M059J (cell line): Measurements from ENCODE around the gene DCLRE1B. TPM values are rescaled to one million over a fixed set of nuclear protein-coding genes. Genes with fewer than 3 reads are reported as not detected.

Experiments used
- DNase-seq: peaks from one replicate; pipeline ENCODE4 v3.0.0-alpha.2; 2012; ENCODE audit warnings: low read depth
- total RNA-seq: library from RNA; depleted of rRNA; stranded (reverse); fragments of >200 nt; shearing (Covaris generic); gene quantifications from 2 replicates; pipeline ENCODE4 v1.2.3, GENCODE V29; 2014; rRNA removed

The DCLRE1B gene
- 16.9 and 19.2 TPM in 2 replicates for total RNA-seq

DNA sequence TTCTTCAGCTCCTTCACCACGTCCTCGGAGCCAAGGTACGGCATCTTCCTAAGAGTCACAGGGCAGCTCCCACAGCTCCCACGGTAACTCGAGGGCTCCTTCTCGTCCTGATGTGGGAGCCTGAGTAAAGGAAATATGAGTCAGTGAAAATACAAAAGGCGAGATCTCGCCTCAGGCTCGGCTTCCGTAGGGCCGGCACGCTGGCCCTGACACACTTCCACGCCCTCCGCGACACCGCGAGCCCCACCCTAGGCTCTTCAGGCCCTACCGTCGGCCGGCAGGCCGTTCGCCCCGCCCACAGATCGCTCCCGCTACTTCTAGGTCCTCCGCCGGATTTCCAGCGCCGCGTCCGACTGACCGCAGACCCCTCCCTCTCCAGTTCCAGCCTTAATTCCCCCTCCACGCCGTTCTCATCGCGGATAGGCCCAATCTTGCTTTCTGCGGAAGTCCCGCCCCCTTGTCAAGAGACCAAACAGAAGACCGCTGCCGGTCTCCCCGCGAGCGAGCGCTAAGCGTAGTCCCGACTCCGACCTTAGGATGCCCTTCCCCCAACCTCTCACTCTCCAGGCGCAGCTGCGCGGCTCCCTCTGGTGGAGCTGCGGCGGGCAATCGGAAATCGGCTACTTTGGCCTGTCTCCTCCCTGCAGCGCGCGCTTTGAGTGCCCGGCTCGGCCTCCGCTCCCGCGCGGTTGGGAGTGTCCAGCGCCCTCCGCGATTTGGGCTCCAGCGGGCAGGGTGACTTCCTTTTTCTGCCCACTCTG, at the start of gene DCLRE1B, which contains the start of gene AP4B1:
TSS of gene DCLRE1B (plus strand) at position 653 of the 761 bp plus-strand sequence. CDS start 261 bp downstream, outside the sequence.
TSS of gene AP4B1 (minus strand) at position 126 of the 761 bp plus-strand sequence. CDS start at position 44, 82 bp downstream.
- peak; percentile 100 for DNase-seq

DNA sequence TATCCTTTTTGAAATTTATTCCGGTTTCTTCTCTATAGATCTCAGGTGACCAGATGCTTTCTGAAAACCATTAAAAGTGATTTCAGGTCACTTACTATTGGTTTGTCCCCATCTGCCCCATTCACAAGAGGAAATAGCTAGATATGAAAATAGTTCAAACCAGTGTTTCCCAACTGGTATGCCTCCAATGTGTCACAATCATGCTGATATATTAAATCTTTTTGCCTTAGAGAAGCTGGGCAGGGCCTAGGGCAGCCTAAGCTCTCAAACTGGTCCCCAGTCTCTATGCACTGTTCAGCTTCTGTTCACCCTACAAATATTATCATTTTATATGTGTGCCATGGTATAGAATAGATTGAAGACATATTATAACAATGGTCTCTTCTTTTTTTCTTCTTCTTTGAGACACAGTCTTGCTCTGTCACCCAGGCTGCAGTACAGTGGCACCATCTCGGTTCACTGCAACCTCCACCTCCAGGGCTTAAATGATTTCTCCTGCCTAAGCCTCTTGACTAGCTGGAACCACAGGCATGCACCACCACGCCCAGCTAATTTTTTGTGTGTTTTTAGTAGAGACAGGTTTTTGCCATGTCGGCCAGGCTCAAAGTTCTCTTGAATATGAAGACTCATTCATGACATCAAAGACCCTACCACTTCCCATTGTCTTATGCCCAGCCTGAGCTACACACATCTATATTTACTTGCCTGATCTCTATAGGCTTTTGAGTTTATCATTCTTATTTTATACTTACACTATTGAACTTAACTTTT, 49.3 kb upstream of the DCLRE1B start:
- DNase-seq: peak; percentile 13

GRCh38 chr1:113856401-113856790, 48.7 kb upstream of the DCLRE1B start:
- no peak for DNase-seq

GRCh38 chr1:113857776-113858175, 47.4 kb upstream of the DCLRE1B start:
- no peak for DNase-seq

- no peak for DNase-seq
These were observed 46.7 kb upstream of the DCLRE1B start for GRCh38 chr1:113858418-113858817.

- no peak for DNase-seq
These were observed 46.1 kb upstream of the DCLRE1B start for GRCh38 chr1:113858982-113859381.

- no peak for DNase-seq
These were observed 45.5 kb upstream of the DCLRE1B start for GRCh38 chr1:113859478-113860175.

GRCh38 chr1:113860891-113861290, 44.2 kb upstream of the DCLRE1B start:
- DNase-seq: peak; percentile 83

DNA sequence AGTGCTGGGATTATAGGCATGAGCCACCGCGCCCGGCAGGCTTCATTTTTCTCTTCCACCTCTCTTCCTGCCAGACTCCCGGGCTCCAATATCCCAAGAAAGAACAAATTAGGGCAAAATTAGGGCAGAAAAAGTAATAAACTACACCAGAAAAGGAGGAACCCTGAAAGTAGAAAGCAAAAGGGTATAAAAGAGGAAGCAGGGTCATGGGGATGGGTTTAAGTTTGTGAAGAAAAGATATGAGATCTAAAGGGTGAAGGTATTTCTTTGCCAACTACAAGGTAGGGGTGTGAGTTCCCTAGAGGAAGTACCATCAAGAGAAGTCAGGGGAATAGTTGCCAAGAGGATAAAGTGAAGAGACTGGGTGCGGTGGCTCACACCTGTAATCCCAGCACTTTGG, 43.5 kb upstream of the DCLRE1B start:
- DNase-seq: no peak

DNA sequence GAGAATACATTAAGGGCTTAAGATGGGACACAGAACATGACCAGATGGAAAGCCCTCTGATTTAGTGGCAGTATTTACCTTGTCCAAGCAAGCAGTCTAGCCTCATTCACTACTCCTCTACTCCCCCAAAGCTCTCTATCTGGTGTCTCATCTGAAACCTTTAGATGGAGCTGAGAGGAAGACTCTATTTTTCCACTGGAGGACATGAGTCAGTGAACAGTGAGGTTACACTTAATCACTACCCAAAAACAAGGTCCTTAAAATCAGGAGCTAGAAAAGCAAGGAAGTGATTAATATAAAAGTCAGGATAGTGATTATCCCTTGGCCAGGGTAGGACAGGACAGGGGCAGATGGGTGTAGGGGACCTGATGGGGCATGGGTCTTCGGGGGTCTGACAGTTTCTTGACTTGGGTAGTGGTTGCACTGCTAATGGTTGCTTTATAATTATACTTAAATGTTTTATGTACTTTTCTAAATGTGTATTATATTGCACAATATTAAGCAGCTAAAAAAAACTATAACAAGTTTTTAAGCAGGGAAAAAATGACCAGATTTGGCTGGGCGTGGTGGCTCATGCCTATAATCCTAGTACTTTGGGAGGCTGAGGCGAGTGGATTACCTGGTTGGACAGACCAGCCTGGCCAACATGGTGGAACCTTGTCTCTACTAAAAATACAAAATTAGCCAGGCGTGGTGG, 36.6 kb upstream of the DCLRE1B start:
- peak; percentile 87 for DNase-seq

GRCh38 chr1:113870778-113871177, 34.3 kb upstream of the DCLRE1B start:
- DNase-seq: no peak

DNA sequence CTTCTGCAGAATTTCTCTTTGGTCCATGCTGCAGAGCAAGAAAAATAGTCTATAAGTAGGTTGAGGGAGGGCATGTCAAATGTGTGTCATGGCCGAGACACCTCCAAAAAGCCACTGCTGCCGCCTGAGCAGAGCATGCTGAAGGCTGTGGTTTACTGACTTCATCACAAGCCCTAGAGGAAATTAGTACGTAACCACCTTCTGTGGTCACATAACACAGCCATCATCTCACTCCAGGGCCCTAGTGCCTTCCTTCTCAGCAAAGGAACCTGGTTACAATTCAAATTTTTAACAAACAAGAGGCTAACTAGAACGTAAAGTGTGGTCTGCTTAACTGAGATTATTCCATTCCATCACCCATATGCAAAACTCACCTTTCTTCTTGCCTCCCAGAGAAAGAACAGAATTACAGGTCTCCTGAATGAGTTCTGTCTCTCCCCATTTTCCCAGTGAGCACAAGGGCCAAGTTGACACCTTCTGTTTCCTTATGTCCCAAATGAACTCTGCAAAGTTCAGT, 33.5 kb upstream of the DCLRE1B start, which contains the start of gene PTPN22:
TSS of gene PTPN22 (minus strand) at position 116 of the 517 bp plus-strand sequence.
- peak; percentile 96 for DNase-seq

- DNase-seq: peak; percentile 10
These were observed 32.7 kb upstream of the DCLRE1B start for GRCh38 chr1:113872219-113872935.

DNA sequence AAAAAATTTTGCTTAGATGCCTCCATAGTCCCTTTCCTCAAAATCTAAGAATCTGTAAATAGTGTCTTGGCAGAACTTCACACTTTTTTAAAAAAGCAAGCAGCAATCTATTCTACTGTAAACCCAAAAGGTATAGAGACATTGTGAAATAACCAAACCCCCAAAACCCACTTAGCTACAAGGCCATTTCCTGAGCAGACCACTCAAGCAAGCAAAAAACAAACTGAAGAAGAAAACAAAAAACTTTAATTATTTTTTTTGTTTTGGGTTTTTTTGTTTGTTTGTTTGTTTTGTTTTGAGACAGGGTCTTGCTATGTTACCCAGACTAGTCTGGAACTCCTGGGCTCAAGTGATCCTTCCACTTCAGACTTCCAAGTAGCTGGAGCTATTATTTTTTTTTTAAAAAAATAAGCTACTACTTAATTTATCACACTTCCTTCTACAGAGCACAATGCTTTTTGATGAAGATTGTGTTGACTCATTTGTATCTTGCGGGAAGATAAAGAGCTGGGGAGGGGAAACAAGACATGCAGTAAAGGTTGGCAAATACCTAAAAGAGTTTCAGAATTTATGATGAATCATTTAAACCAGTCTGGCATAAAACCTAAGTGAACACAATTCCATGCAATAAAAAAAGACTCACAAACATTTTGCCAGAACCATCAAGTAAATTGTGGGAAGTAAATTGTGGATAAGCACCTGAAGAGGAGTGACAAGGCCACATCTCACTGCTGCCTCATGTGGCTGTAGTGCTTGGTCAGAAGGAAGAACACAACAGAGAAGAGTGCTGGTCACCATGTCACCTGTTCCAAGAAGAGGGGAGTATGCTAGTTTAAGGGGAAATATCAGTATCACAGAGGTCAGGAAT, 30.9 kb upstream of the DCLRE1B start:
- peak; percentile 87 for DNase-seq

DNA sequence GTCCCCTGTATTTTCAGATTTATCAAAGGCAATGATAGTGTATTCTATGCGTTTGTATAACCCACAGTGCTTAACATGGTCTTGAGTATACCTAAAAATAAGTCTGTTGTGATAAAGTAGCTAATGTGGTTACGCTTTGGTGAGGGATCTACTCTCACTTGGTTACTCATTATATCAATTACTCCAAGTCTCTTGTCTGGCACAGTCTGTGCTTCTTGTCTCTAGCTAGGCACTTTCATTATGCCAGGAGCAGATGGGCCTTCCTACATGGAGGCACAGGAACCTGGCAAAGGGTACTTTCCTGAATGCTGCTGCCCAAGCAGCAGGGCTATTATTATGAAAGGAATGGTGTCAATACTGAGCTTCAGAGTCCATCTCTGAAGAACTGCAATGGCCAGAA, 29.4 kb upstream of the DCLRE1B start:
- DNase-seq: no peak

- no peak for DNase-seq
These were observed 28.9 kb upstream of the DCLRE1B start for GRCh38 chr1:113876176-113876575.

GRCh38 chr1:113879739-113880038, 25.4 kb upstream of the DCLRE1B start:
- no peak for DNase-seq

DNA sequence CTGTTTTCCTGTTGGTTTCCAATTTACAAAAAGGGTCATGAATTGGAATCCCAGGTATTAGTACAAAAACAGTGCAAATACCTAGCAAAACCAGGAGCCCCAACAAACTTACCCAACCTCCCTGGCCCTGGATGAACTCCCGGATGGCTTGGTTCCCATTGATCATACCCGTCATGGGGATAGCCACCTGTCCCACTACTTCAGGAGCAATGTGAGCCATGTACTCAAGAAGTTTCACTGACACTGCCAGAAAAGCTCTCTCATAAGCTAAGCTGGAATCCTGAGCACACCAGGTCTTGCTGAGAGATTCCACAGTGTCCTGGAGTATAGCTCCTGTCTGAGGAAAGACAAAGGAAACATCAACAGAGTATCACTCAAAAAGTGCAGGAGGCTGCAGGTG, 23.5 kb upstream of the DCLRE1B start:
- no peak for DNase-seq
